HepG2 (cell line): ENCODE data around the gene SEPTIN2. TPM values are rescaled to one million over a fixed set of nuclear protein-coding genes. Genes with fewer than 3 reads are reported as not detected.

Experiments
- ATAC-seq: fragments of 200-7000 bp; cut with Tn5 transposase; 3 replicates; pipeline ENCODE4 v1.9.1; 2020; ENCODE audit warnings: mild to moderate bottlenecking, moderate library complexity
- BruUV-seq: library from RNA; stranded (reverse); fragments of 400-500 nt; replicated peaks from 2 replicates; lab custom pipeline; 2021; lab: Mats Ljungman, UMichigan
- CTCF ChIA-PET: fragments of 300-600 bp; formaldehyde crosslinking; extraction: SDS; loops from one replicate; lab custom pipeline; 2021; ENCODE audit warnings: low total read pairs, inconsistent platforms, low intra/inter-chr PET ratio; lab: Yijun Ruan, JAX
- POLR2A ChIA-PET: fragments of 350-600 bp; sonication (Branson Sonifier 250); formaldehyde crosslinking; loops from one replicate; lab custom pipeline; 2020; ENCODE audit warnings: antibody characterized with exemption, inconsistent platforms; lab: Yijun Ruan, JAX
- DNase-seq: peaks from one replicate; pipeline ENCODE4 v3.0.0-alpha.2; 2015; ENCODE audit warnings: low spot score
- FAIRE-seq: peaks from 3 replicates; lab custom pipeline; 2011; peaks lifted over from hg19 to GRCh38; lab: Jason Lieb, UNC
- H2AFZ ChIP-seq: one replicate; pipeline ENCODE4 v1.6.1; 2011; ENCODE audit warnings: low read length, inconsistent platforms
- H3K27ac ChIP-seq: fragments of 300-600 bp; 3 replicates; pipeline ENCODE4 v1.8.0; 2011; ENCODE audit warnings: mixed run types, mild to moderate bottlenecking, mixed read lengths, low read length, inconsistent platforms; ENCODE audit not compliant: insufficient read depth; ENCODE audit errors: extremely low read length
- H3K27me3 ChIP-seq, 2 experiments: fragments of 200-600 bp in 1 of 2; 2 replicates in 1 of 2; 3 replicates in 1 of 2; pipeline versions ENCODE4 v1.6.0 to v1.8.0; 2011; ENCODE audit warnings: low read length in 2 of 2, mild to moderate bottlenecking in 2 of 2, moderate library complexity in 2 of 2, inconsistent platforms in 1 of 2; ENCODE audit not compliant: insufficient read depth in 2 of 2, control insufficient read depth in 1 of 2
- H3K36me3 ChIP-seq, 2 experiments: fragments of 200-600 bp in 1 of 2; replicated peaks in 1 of 2; 2 replicates in 1 of 2; 3 replicates in 1 of 2; pipeline versions ENCODE4 v1.5.1 to v1.8.0; 2011; ENCODE audit warnings: low read length in 2 of 2, inconsistent platforms in 1 of 2; ENCODE audit not compliant: insufficient read depth in 2 of 2, control insufficient read depth in 1 of 2
- H3K4me1 ChIP-seq: 2 replicates; pipeline ENCODE4 v1.5.1; 2012; ENCODE audit warnings: low read length, inconsistent platforms; ENCODE audit not compliant: insufficient read depth
- H3K4me2 ChIP-seq: 2 replicates; pipeline ENCODE4 v1.6.0; 2011; ENCODE audit warnings: low read depth, low read length, inconsistent platforms
- H3K4me3 ChIP-seq, 3 experiments: fragments of 200-600 bp in 1 of 3; sonication (generic), shearing (Covaris generic) in 1 of 3; replicated peaks in 1 of 3; 2 replicates each; pipeline ENCODE4 v1.5.1; 2011 to 2016; ENCODE audit warnings: low read length in 3 of 3, inconsistent platforms in 2 of 3, low read depth in 2 of 3, mild to moderate bottlenecking in 2 of 3, control low read depth in 1 of 3, mixed read lengths in 1 of 3; ENCODE audit not compliant: insufficient read depth in 1 of 3
- H3K79me2 ChIP-seq: one replicate; pipeline ENCODE4 v1.6.1; 2011; ENCODE audit warnings: low read length, inconsistent platforms; ENCODE audit not compliant: insufficient read depth
- H3K9ac ChIP-seq: 2 replicates; pipeline ENCODE4 v1.6.0; 2011; ENCODE audit warnings: mild to moderate bottlenecking, low read depth, low read length, inconsistent platforms; ENCODE audit not compliant: insufficient read depth
- H3K9me3 ChIP-seq: 2 replicates; pipeline ENCODE4 v1.5.1; 2012; ENCODE audit warnings: mild to moderate bottlenecking, low read length
- H4K20me1 ChIP-seq: 2 replicates; pipeline ENCODE4 v1.6.0; 2011; ENCODE audit warnings: inconsistent platforms, mild to moderate bottlenecking, low read length, moderate library complexity; ENCODE audit not compliant: insufficient read depth
- CBX5 ChIP-seq: sonication (generic); formaldehyde crosslinking; IDR thresholded peaks from 2 replicates; pipeline ENCODE4 v1.4.0; 2020; ENCODE audit warnings: missing genetic modification reagents, borderline replicate concordance
- CREB3 ChIP-seq: sonication (generic); formaldehyde crosslinking; IDR thresholded peaks from 2 replicates; pipeline ENCODE4 v1.5.0; 2020; ENCODE audit warnings: missing genetic modification reagents
- FOXO1 ChIP-seq: sonication (generic); formaldehyde crosslinking; IDR thresholded peaks from 2 replicates; pipeline ENCODE4 v1.4.0; 2020; ENCODE audit warnings: missing genetic modification reagents
- ISL2 ChIP-seq: sonication (generic); formaldehyde crosslinking; IDR thresholded peaks from 2 replicates; pipeline ENCODE4 v1.5.0; 2020; ENCODE audit warnings: missing genetic modification reagents
- MEIS2 ChIP-seq: sonication (generic); formaldehyde crosslinking; IDR thresholded peaks from 2 replicates; pipeline ENCODE4 v1.9.0; 2021; ENCODE audit warnings: mild to moderate bottlenecking, missing genetic modification reagents
- RBM22 ChIP-seq: fragments of 200-400 bp; formaldehyde crosslinking; optimal IDR thresholded peaks from 2 replicates; pipeline ENCODE3; 2017; ENCODE audit warnings: mild to moderate bottlenecking, low read length, moderate library complexity
- UBTF ChIP-seq: sonication (generic); formaldehyde crosslinking; IDR thresholded peaks from 2 replicates; pipeline ENCODE4 v1.4.0; 2020; ENCODE audit warnings: mild to moderate bottlenecking, missing genetic modification reagents
- XBP1 ChIP-seq: sonication (generic); formaldehyde crosslinking; IDR thresholded peaks from 2 replicates; pipeline ENCODE4 v1.5.0; 2020; ENCODE audit warnings: missing genetic modification reagents
- ZEB1 ChIP-seq: IDR thresholded peaks from 2 replicates; pipeline ENCODE4 v1.6.1; 2012; ENCODE audit warnings: mild to moderate bottlenecking, low read depth, inconsistent platforms; ENCODE audit not compliant: insufficient replicate concordance
- ZNF18 ChIP-seq: sonication (generic); formaldehyde crosslinking; IDR thresholded peaks from 2 replicates; pipeline ENCODE4 v1.8.0; 2022; ENCODE audit warnings: mild to moderate bottlenecking, missing genetic modification reagents; ENCODE audit not compliant: insufficient replicate concordance
- ZNF33A ChIP-seq: sonication (generic); formaldehyde crosslinking; IDR thresholded peaks from 2 replicates; pipeline ENCODE4 v1.5.1; 2020; ENCODE audit warnings: missing genetic modification reagents, mild to moderate bottlenecking, moderate library complexity, borderline replicate concordance
- ZNF564 ChIP-seq: sonication (generic); formaldehyde crosslinking; IDR thresholded peaks from 2 replicates; pipeline ENCODE4 v1.8.1; 2023; ENCODE audit warnings: mild to moderate bottlenecking, missing genetic modification reagents
- ZNF749 ChIP-seq: sonication (generic); formaldehyde crosslinking; IDR thresholded peaks from 2 replicates; pipeline ENCODE4 v1.8.0; 2022; ENCODE audit warnings: mild to moderate bottlenecking, missing genetic modification reagents, moderate library complexity, borderline replicate concordance
- WGBS: methylation state at CpG from one replicate; pipeline ENCODE4 v1.1.6; 2017; ENCODE audit warnings: low lambda C conversion rate; 5-methylcytosine and 5-hydroxymethylcytosine counted together
- in situ Hi-C: cut with HindIII; loops from 2 replicates; pipeline ENCODE4 v1.10.0; 2017; ENCODE audit warnings: low pct_unique_long_range_greater_than_20kb; ENCODE audit not compliant: extremely low pct_ligation_motif_present
- intact Hi-C: fragments of 100-400 bp; cut with micrococcal nuclease; formaldehyde crosslinking; loops from one replicate; pipeline ENCODE4 v1.10.0; 2022; ENCODE audit not compliant: unreplicated experiment
- polyA plus RNA-seq, 8 experiments: library from polyadenylated mRNA; depleted of rRNA in 3 of 8; stranded (reverse) in 7 of 8; unstranded in 1 of 8; fragments of >200 nt; fragmentation: Illumina TruSeq in 4 of 8; extraction: Trizol in 4 of 8; gene quantifications; 2 replicates each; pipeline versions ENCODE4 v1.2.1 to v1.2.3, GENCODE V29; 2011 to 2016; ENCODE audit warnings: low read depth in 4 of 8, missing spikeins in 1 of 8, mixed read lengths in 1 of 8; ENCODE audit not compliant: insufficient read depth in 1 of 8
- total RNA-seq, 5 experiments: library from RNA; depleted of rRNA; stranded (reverse); fragments of >200 nt; fragmentation: Illumina TruSeq; extraction: Trizol; gene quantifications; 2 replicates each; pipeline ENCODE4 v1.2.3, GENCODE V29; 2016; ENCODE audit warnings: low read depth in 1 of 5

SEPTIN2 gene
- total and polyA plus RNA-seq, 2 of the 13 experiments (the other 11 are each of a cell fraction or from before 2014, with no cell fraction given) = 493 to 733 TPM

GRCh38 chr2:241272303-241273209 is 43.2 kb upstream of the SEPTIN2 start (continued):
- TF ChIP-seq ZEB1 = no peak
- peak; percentile 60 for TF ChIP-seq ZNF749 (CRISPR knock-in tag)
- TF ChIP-seq XBP1 = peak; percentile 64; the same call in 1 of the 2 replicates
- TF ChIP-seq RBM22 = peak; percentile 75
- TF ChIP-seq CREB3 (CRISPR knock-in tag) = peak; percentile 6; the same call in 1 of the 2 replicates
- no peak for TF ChIP-seq CBX5 (CRISPR knock-in tag)
- TF ChIP-seq ZNF33A (CRISPR knock-in tag) = no peak

GRCh38 chr2:241273210-241274020 is 42.3 kb upstream of the SEPTIN2 start:
- WGBS = 81% methylated on average over 21 of the region's 21 CpGs
- peak overlapping the region; percentile 97 for H3K9ac ChIP-seq
- H2AFZ ChIP-seq = no peak overlapping the region
- intact Hi-C loops = loop anchor here (2.0 to 10.0 kb wide), 2 partner anchors 41 to 81 kb away; partner anchors contain the start of genes FARP2, HDLBP and SEPTIN2
- no peaks in the 10 kb centered on the region for H3K9me3 ChIP-seq
- H3K4me1 ChIP-seq = peaks cover 59% of the 10 kb centered on the region
- POLR2A ChIA-PET = no interaction called here
- peaks cover 38% of the 10 kb centered on the region for H4K20me1 ChIP-seq
- TSS peak; percentile 73 for BruUV-seq
- CTCF ChIA-PET = no interaction called here
- peak overlapping the region; percentile 91 for H3K4me2 ChIP-seq
- ATAC-seq = peak; percentile 29
- H3K27me3 ChIP-seq = no peaks in the 10 kb centered on the region; a peak in 1 of 5 replicates
- peaks cover 9 to 11% of the 10 kb centered on the region in 2 experiments for H3K36me3 ChIP-seq
- FAIRE-seq = no peak
- peak overlapping the region; percentile 62 for H3K27ac ChIP-seq
- in situ Hi-C loops = no loop called here
- H3K4me3 ChIP-seq = peak overlapping the region; percentile 76 to 91 (median 80)
- DNase-seq = no peak
- peaks cover 94% of the 10 kb centered on the region for H3K79me2 ChIP-seq
- TF ChIP-seq MEIS2 (CRISPR knock-in tag) (no peak), ISL2 (CRISPR knock-in tag) (no peak), ZNF564 (CRISPR knock-in tag) (no peak), UBTF (CRISPR knock-in tag) (no peak), ZNF18 (CRISPR knock-in tag) (no peak), FOXO1 (CRISPR knock-in tag) (no peak)
